Measurements from ENCODE around the gene BRINP2.

GRCh38 chr1:177133977-177134538 lies 36.7 kb upstream of the BRINP2 start:
- TF ChIP-seq CREM (CRISPR knock-in tag; IDR thresholded peaks at IDR 0.05), result no peak
- no peak for TF ChIP-seq CTCF (IDR thresholded peaks at IDR 0.05)
- TF ChIP-seq ESRRA (CRISPR knock-in tag; IDR thresholded peaks at IDR 0.05; ENCODE audit: borderline replicate concordance), result no peak
- no peak for TF ChIP-seq MAX (CRISPR knock-in tag; IDR thresholded peaks at IDR 0.05)
- no peak for TF ChIP-seq ARID4B (CRISPR knock-in tag; IDR thresholded peaks at IDR 0.05; ENCODE audit: borderline replicate concordance)
- TF ChIP-seq CREB1 (CRISPR knock-in tag; IDR thresholded peaks at IDR 0.05), result no peak
- no peak for TF ChIP-seq ATF1 (CRISPR knock-in tag; IDR thresholded peaks at IDR 0.05)
- TF ChIP-seq MYBL2 (CRISPR knock-in tag; IDR thresholded peaks at IDR 0.05), result no peak
- no peak for TF ChIP-seq TEAD4 (CRISPR knock-in tag; IDR thresholded peaks at IDR 0.05)
- no peak for TF ChIP-seq E2F1 (CRISPR knock-in tag; IDR thresholded peaks at IDR 0.05)
